Calu3 (cell line): ENCODE results near the gene CACNA1D. TPM values are rescaled to one million over a fixed set of nuclear protein-coding genes. Genes with fewer than 3 reads are reported as not detected.

Experiments used
- BruUV-seq: library from RNA; stranded (reverse); fragments of 400-500 nt; replicated peaks from 2 replicates; lab custom pipeline; 2021; lab: Mats Ljungman, UMichigan
- CTCF ChIA-PET: fragments of 300-600 bp; sonication (Branson Sonifier 250); formaldehyde crosslinking; loops from one replicate; lab custom pipeline; 2022; ENCODE audit warnings: antibody characterized with exemption; lab: Charles Lee
- DNase-seq: peaks from one replicate; pipeline ENCODE4 v3.0.0; 2022
- H3K27ac Mint-ChIP-seq: one replicate; pipeline ENCODE4 v1.8.0; 2022; ENCODE audit warnings: mixed read lengths; ENCODE audit not compliant: unreplicated experiment
- H3K27me3 Mint-ChIP-seq: one replicate; pipeline ENCODE4 v1.8.0; 2022; ENCODE audit warnings: mixed read lengths; ENCODE audit not compliant: unreplicated experiment
- H3K36me3 Mint-ChIP-seq: one replicate; pipeline ENCODE4 v1.8.0; 2022; ENCODE audit warnings: mild to moderate bottlenecking, moderate library complexity, mixed read lengths; ENCODE audit not compliant: insufficient read depth, unreplicated experiment
- H3K4me1 Mint-ChIP-seq: one replicate; pipeline ENCODE4 v1.8.0; 2022; ENCODE audit warnings: mild to moderate bottlenecking, low read depth, mixed read lengths; ENCODE audit not compliant: unreplicated experiment
- H3K4me3 Mint-ChIP-seq: one replicate; pipeline ENCODE4 v1.8.0; 2022; ENCODE audit warnings: mild to moderate bottlenecking, low read depth, moderate library complexity, mixed read lengths; ENCODE audit not compliant: unreplicated experiment
- H3K9me3 Mint-ChIP-seq: one replicate; pipeline ENCODE4 v1.8.0; 2022; ENCODE audit warnings: low read depth, mixed read lengths; ENCODE audit not compliant: unreplicated experiment
- CTCF ChIP-seq: fragments of 200-600 bp; IDR thresholded peaks from one replicate; pipeline ENCODE4 v1.8.0; 2022; ENCODE audit warnings: antibody characterized with exemption; ENCODE audit not compliant: unreplicated experiment
- intact Hi-C: fragments of 100-400 bp; cut with micrococcal nuclease; formaldehyde crosslinking; loops from one replicate; pipeline ENCODE4 v1.10.0; 2022; ENCODE audit not compliant: unreplicated experiment
- total RNA-seq: library from RNA; stranded (reverse); gene quantifications from 2 replicates; pipeline ENCODE4 v1.2.3, GENCODE V29; 2022

The CACNA1D gene
- total RNA-seq, 1 experiment from 2014 or later, result 48.3 TPM

- Mint-ChIP-seq H3K4me1 (peaks cover 25% of the 10 kb centered on the region), H3K9me3 (no peaks in the 10 kb centered on the region), H3K36me3 (peaks cover 6% of the 10 kb centered on the region), H3K4me3 (no peak overlapping the region), H3K27ac (no peak overlapping the region), H3K27me3 (no peaks in the 10 kb centered on the region)
- no peak for TF ChIP-seq CTCF
- BruUV-seq, result no TSS peak
- intact Hi-C loops, result no loop called here
- DNase-seq, result no peak
- CTCF ChIA-PET, result no interaction called here
Observed at GRCh38 chr3:53803816-53804695, 309.6 kb downstream of the CACNA1D start.

GRCh38 chr3:53804697-53805462 lies 310.5 kb downstream of the CACNA1D start:
- Mint-ChIP-seq H3K4me1 (peaks cover 25% of the 10 kb centered on the region), H3K9me3 (no peaks in the 10 kb centered on the region), H3K27me3 (no peaks in the 10 kb centered on the region), H3K27ac (no peak overlapping the region), H3K36me3 (peaks cover 6% of the 10 kb centered on the region), H3K4me3 (no peak overlapping the region)
- no TSS peak for BruUV-seq
- intact Hi-C loops, result no loop called here
- no peak for TF ChIP-seq CTCF
- CTCF ChIA-PET, result no interaction called here
- DNase-seq, result peak; percentile 29

GRCh38 chr3:53805463-53806159 lies 311.2 kb downstream of the CACNA1D start:
- TF ChIP-seq CTCF, result no peak
- CTCF ChIA-PET, result no interaction called here
- Mint-ChIP-seq H3K9me3 (no peaks in the 10 kb centered on the region), H3K36me3 (peaks cover 6% of the 10 kb centered on the region), H3K4me1 (peaks cover 25% of the 10 kb centered on the region), H3K27ac (no peak overlapping the region), H3K27me3 (no peaks in the 10 kb centered on the region), H3K4me3 (no peak overlapping the region)
- intact Hi-C loops, result no loop called here
- BruUV-seq, result no TSS peak
- no peak for DNase-seq
